GM18498 (cell line): ENCODE data around the gene OR8K5.
"Not testable (repeated sequence)": the region's sequence is repeated elsewhere in the genome, so short reads cannot be mapped to it uniquely, and the experiment has no call there.

Experiments used
- ATAC-seq: cut with Tn5 transposase; IDR thresholded peaks from one replicate; pipeline ENCODE4 v1.9.1; 2021; ENCODE audit warnings: mild to moderate bottlenecking, moderate library complexity; ENCODE audit not compliant: unreplicated experiment

OR8K5 gene

GRCh38 chr11:56160217-56160616 lies at the start of gene OR8K5:
Gene OR8K5 (minus strand): TSS chr11:56160317. CDS start chr11:56160317, 0 bp downstream.
- ATAC-seq: no peak

DNA sequence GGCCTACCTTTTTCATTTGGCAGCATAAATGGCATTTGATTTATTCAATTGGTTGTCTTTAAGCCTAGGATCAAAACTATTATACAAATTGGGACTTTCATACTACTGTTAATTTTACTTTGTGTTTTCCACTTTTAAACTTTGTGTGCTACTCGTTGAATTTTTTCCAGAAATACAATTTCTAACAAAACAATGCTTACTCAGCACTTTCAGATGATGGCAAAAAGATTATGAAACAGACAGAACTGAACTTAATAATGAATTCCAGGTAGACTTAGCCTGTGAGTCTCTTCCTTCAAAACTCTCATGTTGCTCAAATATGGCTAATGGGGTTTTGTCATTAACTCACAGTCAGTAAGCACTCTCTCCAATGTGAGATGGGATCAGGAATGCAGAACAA lies 47.7 kb upstream of the OR8K5 start:
- no peak for ATAC-seq

GRCh38 chr11:56197367-56197766 lies 37.2 kb upstream of the OR8K5 start:
- no peak for ATAC-seq

DNA sequence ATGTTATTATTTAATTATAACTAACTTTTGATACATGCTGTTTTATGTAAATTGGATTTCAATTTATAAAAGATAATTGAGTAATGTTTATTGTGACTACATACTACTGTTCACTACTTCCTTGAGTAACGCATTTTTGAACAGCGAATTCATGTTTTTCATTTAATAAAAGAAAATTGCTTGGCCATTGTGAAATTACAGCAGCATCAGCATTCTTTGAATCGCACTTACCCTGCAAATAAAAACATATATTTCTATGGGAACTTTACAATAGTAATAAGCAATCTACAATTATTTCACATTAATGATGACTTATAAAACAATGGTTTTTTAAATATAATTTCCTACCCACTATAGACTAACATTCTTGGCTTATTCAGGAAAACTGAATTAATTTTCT lies 36.6 kb upstream of the OR8K5 start:
- ATAC-seq: no peak

- no peak for ATAC-seq
These were observed 28.5 kb upstream of the OR8K5 start for GRCh38 chr11:56188602-56189001.

DNA sequence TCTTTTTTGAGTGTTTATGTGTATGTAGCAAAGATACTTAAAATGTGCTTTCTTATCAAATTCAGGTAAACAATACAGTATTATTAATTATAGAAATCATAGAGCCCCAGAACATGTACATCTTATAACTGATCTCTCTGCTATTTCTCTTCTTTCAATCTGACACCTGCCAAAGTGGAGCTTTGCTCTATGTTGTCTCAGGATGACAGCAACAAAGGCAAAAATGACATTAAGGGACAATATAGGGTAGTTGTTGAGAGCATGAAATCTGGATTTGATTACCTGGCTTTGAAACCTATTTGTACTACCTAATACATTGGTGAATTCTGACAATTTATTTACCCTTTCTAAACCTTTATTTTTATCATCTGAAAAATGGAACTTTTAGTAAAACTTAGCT lies 23.3 kb upstream of the OR8K5 start:
- ATAC-seq: no peak

GRCh38 chr11:56176318-56176717 lies 16.2 kb upstream of the OR8K5 start, which contains the start of gene OR5J2:
Gene OR5J2 (plus strand): TSS chr11:56176618. CDS start chr11:56176618, 0 bp downstream.
- ATAC-seq: no peak

- no peak for ATAC-seq
These were observed 12.2 kb upstream of the OR8K5 start for GRCh38 chr11:56172256-56172830.

- no peak for ATAC-seq
These were observed 3.7 kb upstream of the OR8K5 start for GRCh38 chr11:56163804-56164203.

- ATAC-seq: no peak
These were observed 7.8 kb downstream of the OR8K5 start for GRCh38 chr11:56152333-56152732.

- ATAC-seq: no peak
These were observed 8.7 kb downstream of the OR8K5 start for GRCh38 chr11:56151376-56151775.

- ATAC-seq: not testable (repeated sequence)
These were observed 16.4 kb downstream of the OR8K5 start for GRCh38 chr11:56143681-56144080.

DNA sequence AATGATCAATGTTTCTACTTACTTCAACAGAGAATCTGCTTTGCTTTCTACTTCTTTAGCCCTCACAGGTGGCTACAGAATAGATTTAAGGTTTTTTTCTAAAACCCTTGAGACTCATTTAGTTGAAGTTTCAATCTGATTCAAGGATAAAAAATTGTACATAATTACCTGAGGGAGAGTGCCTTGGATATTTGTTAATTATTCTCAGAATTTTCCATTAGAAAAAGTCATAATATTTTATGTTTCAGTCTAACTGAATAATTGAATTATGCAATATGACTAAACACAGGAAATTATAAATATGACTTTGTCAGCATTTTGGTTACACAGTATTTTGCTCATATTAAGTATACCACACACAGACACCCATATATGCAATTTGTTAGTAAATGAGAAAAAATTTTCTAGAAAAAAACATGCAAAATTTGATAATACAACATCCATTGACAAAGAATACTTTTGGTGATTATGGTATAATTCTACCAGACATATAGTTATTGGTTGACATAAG lies 19.9 kb downstream of the OR8K5 start, which contains the start of gene OR8J3:
Gene OR8J3, minus strand, starts transcription at position 51 of the 511 bp plus-strand sequence. CDS start 2,483 bp downstream, outside the sequence.
- no peak for ATAC-seq

GRCh38 chr11:56122073-56122472 lies 38.0 kb downstream of the OR8K5 start, which contains the start of gene OR8H3:
Gene OR8H3 (plus strand): TSS chr11:56122373. CDS start chr11:56122373, 0 bp downstream.
- ATAC-seq: no peak
